Measurements from ENCODE around the gene KRT35.

The KRT35 gene

GRCh38 chr17:41505809-41506767, 25.1 kb upstream of the KRT35 start:
- Histone ChIP-seq H3K4me1 (ENCODE audit: insufficient read depth, low read length) (no peaks in the 10 kb centered on the region), H3K9me3 (ENCODE audit: low read length) (no peaks in the 10 kb centered on the region), H3K4me3 (ENCODE audit: low read length) (no peak overlapping the region), H3K36me3 (ENCODE audit: insufficient read depth, low read length) (no peaks in the 10 kb centered on the region), H2AFZ (ENCODE audit: low read depth, low read length) (no peak overlapping the region), H3K27me3 (ENCODE audit: insufficient read depth, low read length) (no peaks in the 10 kb centered on the region)

- no peaks in the 10 kb centered on the region for H3K4me1 ChIP-seq (ENCODE audit: insufficient read depth, low read length)
- no peaks in the 10 kb centered on the region for H3K9me3 ChIP-seq (ENCODE audit: low read length)
- no peak within 1 kb of the TSS for H3K4me3 ChIP-seq (ENCODE audit: low read length)
- no peaks in the 10 kb centered on the region for H3K27me3 ChIP-seq (ENCODE audit: insufficient read depth, low read length)
- H3K36me3 ChIP-seq (ENCODE audit: insufficient read depth, low read length), result no peaks in the 10 kb centered on the region
- no peak within 1 kb of the TSS for H2AFZ ChIP-seq (ENCODE audit: low read depth, low read length)
Observed at GRCh38 chr17:41505007-41505808, 24.3 kb upstream of the KRT35 start, which contains the start of gene KRT13. TSS of gene KRT13 (minus strand) at chr17:41505612. CDS start at chr17:41505550, 62 bp downstream.

GRCh38 chr17:41504246-41504977, 23.5 kb upstream of the KRT35 start:
- H3K9me3 ChIP-seq (ENCODE audit: low read length), result no peaks in the 10 kb centered on the region
- H3K36me3 ChIP-seq (ENCODE audit: insufficient read depth, low read length), result no peaks in the 10 kb centered on the region
- no peak overlapping the region for H3K4me3 ChIP-seq (ENCODE audit: low read length)
- H3K4me1 ChIP-seq (ENCODE audit: insufficient read depth, low read length), result no peaks in the 10 kb centered on the region
- H2AFZ ChIP-seq (ENCODE audit: low read depth, low read length), result no peak overlapping the region
- peaks cover 3% of the 10 kb centered on the region for H3K27me3 ChIP-seq (ENCODE audit: insufficient read depth, low read length)

- Histone ChIP-seq H3K9me3 (ENCODE audit: low read length) (no peaks in the 10 kb centered on the region), H3K36me3 (ENCODE audit: insufficient read depth, low read length) (no peaks in the 10 kb centered on the region), H2AFZ (ENCODE audit: low read depth, low read length) (no peak overlapping the region), H3K4me1 (ENCODE audit: insufficient read depth, low read length) (no peaks in the 10 kb centered on the region), H3K27me3 (ENCODE audit: insufficient read depth, low read length) (peaks cover 3% of the 10 kb centered on the region), H3K4me3 (ENCODE audit: low read length) (no peak overlapping the region)
Observed at GRCh38 chr17:41503202-41503601, 22.3 kb upstream of the KRT35 start.

- Histone ChIP-seq H3K9me3 (ENCODE audit: low read length) (no peaks in the 10 kb centered on the region), H3K4me1 (ENCODE audit: insufficient read depth, low read length) (no peaks in the 10 kb centered on the region), H3K4me3 (ENCODE audit: low read length) (no peak overlapping the region), H3K27me3 (ENCODE audit: insufficient read depth, low read length) (peaks cover 3% of the 10 kb centered on the region), H3K36me3 (ENCODE audit: insufficient read depth, low read length) (no peaks in the 10 kb centered on the region), H2AFZ (ENCODE audit: low read depth, low read length) (no peak overlapping the region)
Observed at GRCh38 chr17:41500131-41500911, 19.4 kb upstream of the KRT35 start.

- Histone ChIP-seq H2AFZ (ENCODE audit: low read depth, low read length) (no peak overlapping the region), H3K4me3 (ENCODE audit: low read length) (no peak overlapping the region), H3K27me3 (ENCODE audit: insufficient read depth, low read length) (peaks cover 3% of the 10 kb centered on the region), H3K36me3 (ENCODE audit: insufficient read depth, low read length) (no peaks in the 10 kb centered on the region), H3K9me3 (ENCODE audit: low read length) (no peaks in the 10 kb centered on the region), H3K4me1 (ENCODE audit: insufficient read depth, low read length) (no peaks in the 10 kb centered on the region)
Observed at GRCh38 chr17:41499714-41500113, 18.8 kb upstream of the KRT35 start.

GRCh38 chr17:41498276-41498675, 17.3 kb upstream of the KRT35 start:
- H3K4me1 ChIP-seq (ENCODE audit: insufficient read depth, low read length), result no peaks in the 10 kb centered on the region
- peaks cover 3% of the 10 kb centered on the region for H3K27me3 ChIP-seq (ENCODE audit: insufficient read depth, low read length)
- H2AFZ ChIP-seq (ENCODE audit: low read depth, low read length), result no peak overlapping the region
- H3K4me3 ChIP-seq (ENCODE audit: low read length), result no peak overlapping the region
- no peaks in the 10 kb centered on the region for H3K36me3 ChIP-seq (ENCODE audit: insufficient read depth, low read length)
- H3K9me3 ChIP-seq (ENCODE audit: low read length), result no peaks in the 10 kb centered on the region

GRCh38 chr17:41496803-41497484, 16.0 kb upstream of the KRT35 start:
- H3K36me3 ChIP-seq (ENCODE audit: insufficient read depth, low read length), result no peaks in the 10 kb centered on the region
- peaks cover 3% of the 10 kb centered on the region for H3K27me3 ChIP-seq (ENCODE audit: insufficient read depth, low read length)
- no peaks in the 10 kb centered on the region for H3K9me3 ChIP-seq (ENCODE audit: low read length)
- H2AFZ ChIP-seq (ENCODE audit: low read depth, low read length), result no peak overlapping the region
- H3K4me3 ChIP-seq (ENCODE audit: low read length), result no peak overlapping the region
- no peaks in the 10 kb centered on the region for H3K4me1 ChIP-seq (ENCODE audit: insufficient read depth, low read length)

GRCh38 chr17:41494524-41494923, 13.6 kb upstream of the KRT35 start:
- H3K4me3 ChIP-seq (ENCODE audit: low read length), result no peak overlapping the region
- H3K4me1 ChIP-seq (ENCODE audit: insufficient read depth, low read length), result no peaks in the 10 kb centered on the region
- H3K9me3 ChIP-seq (ENCODE audit: low read length), result no peaks in the 10 kb centered on the region
- no peaks in the 10 kb centered on the region for H3K27me3 ChIP-seq (ENCODE audit: insufficient read depth, low read length)
- no peaks in the 10 kb centered on the region for H3K36me3 ChIP-seq (ENCODE audit: insufficient read depth, low read length)
- no peak overlapping the region for H2AFZ ChIP-seq (ENCODE audit: low read depth, low read length)

- no peaks in the 10 kb centered on the region for H3K9me3 ChIP-seq (ENCODE audit: low read length)
- H3K27me3 ChIP-seq (ENCODE audit: insufficient read depth, low read length), result no peaks in the 10 kb centered on the region
- H3K36me3 ChIP-seq (ENCODE audit: insufficient read depth, low read length), result no peaks in the 10 kb centered on the region
- H3K4me1 ChIP-seq (ENCODE audit: insufficient read depth, low read length), result no peaks in the 10 kb centered on the region
- H3K4me3 ChIP-seq (ENCODE audit: low read length), result no peak overlapping the region
- H2AFZ ChIP-seq (ENCODE audit: low read depth, low read length), result no peak overlapping the region
Observed at GRCh38 chr17:41492771-41493170, 11.8 kb upstream of the KRT35 start.

GRCh38 chr17:41492351-41492750, 11.4 kb upstream of the KRT35 start:
- Histone ChIP-seq H3K36me3 (ENCODE audit: insufficient read depth, low read length) (no peaks in the 10 kb centered on the region), H3K4me1 (ENCODE audit: insufficient read depth, low read length) (no peaks in the 10 kb centered on the region), H3K9me3 (ENCODE audit: low read length) (no peaks in the 10 kb centered on the region), H3K4me3 (ENCODE audit: low read length) (no peak overlapping the region), H2AFZ (ENCODE audit: low read depth, low read length) (no peak overlapping the region), H3K27me3 (ENCODE audit: insufficient read depth, low read length) (no peaks in the 10 kb centered on the region)

GRCh38 chr17:41491476-41491875, 10.5 kb upstream of the KRT35 start:
- H3K27me3 ChIP-seq (ENCODE audit: insufficient read depth, low read length), result no peaks in the 10 kb centered on the region
- no peak overlapping the region for H2AFZ ChIP-seq (ENCODE audit: low read depth, low read length)
- no peaks in the 10 kb centered on the region for H3K4me1 ChIP-seq (ENCODE audit: insufficient read depth, low read length)
- no peak overlapping the region for H3K4me3 ChIP-seq (ENCODE audit: low read length)
- H3K9me3 ChIP-seq (ENCODE audit: low read length), result no peaks in the 10 kb centered on the region
- H3K36me3 ChIP-seq (ENCODE audit: insufficient read depth, low read length), result no peaks in the 10 kb centered on the region

Measured in neuron (in vitro differentiated cells).